ENCODE data around the gene C19orf33. TPM values are rescaled to one million over a fixed set of nuclear protein-coding genes. Genes with fewer than 3 reads are reported as not detected.

The C19orf33 gene
- total and polyA plus RNA-seq, 2 donors from 2014 or later: 40.3 to 43.9 TPM

GRCh38 chr19:38288123-38288855 lies 15.8 kb upstream of the C19orf33 start:
- H3K9me3 ChIP-seq (ENCODE audit: control insufficient read depth in 2 of 3, insufficient read depth in 1 of 3, low read length in 3 of 3): no peaks in the 10 kb centered on the region
- H3K4me1 ChIP-seq (ENCODE audit: control insufficient read depth in 2 of 3, insufficient read depth in 2 of 3, low read depth in 1 of 3, low read length in 3 of 3): peaks cover 0 to 2% (median 0%) of the 10 kb centered on the region in 3 donors
- peaks cover 0 to 60% (median 17%) of the 10 kb centered on the region in 3 donors for H3K36me3 ChIP-seq (ENCODE audit: control insufficient read depth in 2 of 3, insufficient read depth in 3 of 3, low read length in 3 of 3)
- FAIRE-seq (no peak), DNase-seq (no peak)
- no peak overlapping the region for H3K9ac ChIP-seq (ENCODE audit: low read length in 3 of 3)
- no peak overlapping the region for H3K27ac ChIP-seq (ENCODE audit: low read depth in 2 of 2, low read length in 2 of 2)
- H3K4me3 ChIP-seq (ENCODE audit: low read length in 3 of 3): no peak overlapping the region
- intact Hi-C loops (cut with DNase I): no loop called here
- no peaks in the 10 kb centered on the region for H3K27me3 ChIP-seq (ENCODE audit: control insufficient read depth, insufficient read depth, low read length)
- no peak for TF ChIP-seq CTCF (IDR thresholded peaks at IDR 0.05; ENCODE audit: borderline replicate concordance, extremely low read depth, insufficient read depth)

- no peak overlapping the region for H3K27ac ChIP-seq (ENCODE audit: low read depth in 2 of 2, low read length in 2 of 2)
- H3K36me3 ChIP-seq (ENCODE audit: control insufficient read depth in 2 of 3, insufficient read depth in 3 of 3, low read length in 3 of 3): peaks cover 0 to 51% (median 17%) of the 10 kb centered on the region in 3 donors
- DNase-seq: no peak
- H3K9ac ChIP-seq (ENCODE audit: low read length in 3 of 3): no peak overlapping the region
- TF ChIP-seq CTCF (IDR thresholded peaks at IDR 0.05; ENCODE audit: borderline replicate concordance, extremely low read depth, insufficient read depth): no peak
- no peaks in the 10 kb centered on the region for H3K27me3 ChIP-seq (ENCODE audit: control insufficient read depth, insufficient read depth, low read length)
- H3K4me1 ChIP-seq (ENCODE audit: control insufficient read depth in 2 of 3, insufficient read depth in 2 of 3, low read depth in 1 of 3, low read length in 3 of 3): no peaks in the 10 kb centered on the region
- H3K9me3 ChIP-seq (ENCODE audit: control insufficient read depth in 2 of 3, insufficient read depth in 1 of 3, low read length in 3 of 3): no peaks in the 10 kb centered on the region
- H3K4me3 ChIP-seq (ENCODE audit: low read length in 3 of 3): no peak overlapping the region
- intact Hi-C loops (cut with DNase I): no loop called here
- FAIRE-seq: no peak
Measured at GRCh38 chr19:38289955-38290354, 14.1 kb upstream of the C19orf33 start.

GRCh38 chr19:38290631-38291147 lies 13.4 kb upstream of the C19orf33 start:
- H3K9ac ChIP-seq (ENCODE audit: low read length in 3 of 3): no peak overlapping the region
- H3K27ac ChIP-seq (ENCODE audit: low read depth in 2 of 2, low read length in 2 of 2): peak overlapping the region in 1 of 2 donors; percentile 11
- intact Hi-C loops (cut with DNase I): no loop called here
- peaks cover 0 to 49% (median 17%) of the 10 kb centered on the region in 3 donors for H3K36me3 ChIP-seq (ENCODE audit: control insufficient read depth in 2 of 3, insufficient read depth in 3 of 3, low read length in 3 of 3)
- no peaks in the 10 kb centered on the region for H3K27me3 ChIP-seq (ENCODE audit: control insufficient read depth, insufficient read depth, low read length)
- no peaks in the 10 kb centered on the region for H3K4me1 ChIP-seq (ENCODE audit: control insufficient read depth in 2 of 3, insufficient read depth in 2 of 3, low read depth in 1 of 3, low read length in 3 of 3)
- TF ChIP-seq CTCF (IDR thresholded peaks at IDR 0.05; ENCODE audit: borderline replicate concordance, extremely low read depth, insufficient read depth): no peak
- no peak overlapping the region for H3K4me3 ChIP-seq (ENCODE audit: low read length in 3 of 3)
- DNase-seq (peak in 1 of 5 donors; percentile 94), FAIRE-seq (no peak)
- H3K9me3 ChIP-seq (ENCODE audit: control insufficient read depth in 2 of 3, insufficient read depth in 1 of 3, low read length in 3 of 3): no peaks in the 10 kb centered on the region

All from kidney (tissue), 14 donors.